K562 (cell line): ENCODE measurements around the gene TESMIN. TPM values are rescaled to one million over a fixed set of nuclear protein-coding genes. Genes with fewer than 3 reads are reported as not detected.

Source experiments
- ATAC-seq: fragments of 200-7000 bp; cut with Tn5 transposase; 3 replicates; pipeline ENCODE4 v1.9.1; 2020; ENCODE audit warnings: moderate library complexity
- BruUV-seq: library from RNA; stranded (reverse); fragments of 400-500 nt; replicated peaks from 2 replicates; lab custom pipeline; 2021; lab: Mats Ljungman, UMichigan
- CTCF ChIA-PET: fragments of 300-600 bp; formaldehyde crosslinking; extraction: SDS; loops from one replicate; lab custom pipeline; 2021; ENCODE audit warnings: low intra/inter-chr PET ratio; lab: Yijun Ruan, JAX
- POLR2A ChIA-PET: fragments of 300-600, 350-650 bp; sonication (Branson Sonifier 250); formaldehyde crosslinking; extraction: SDS; loops from one replicate; lab custom pipeline; 2021; ENCODE audit warnings: antibody characterized with exemption, inconsistent platforms; lab: Yijun Ruan, JAX
- DNase-seq, 4 experiments: peaks; one replicate each; pipeline versions ENCODE4 v3.0.0 to v3.0.0-alpha.2; 2011 to 2018; ENCODE audit warnings: low spot score in 3 of 4, mixed read lengths in 3 of 4; ENCODE audit errors: extremely low read depth in 1 of 4
- FAIRE-seq: peaks from 2 replicates; lab custom pipeline; 2011; peaks lifted over from hg19 to GRCh38; lab: Jason Lieb, UNC
- H2AFZ ChIP-seq: 2 replicates; pipeline ENCODE4 v1.6.0; 2011; ENCODE audit warnings: low read depth, low read length, control low read depth, inconsistent platforms
- H3K27ac ChIP-seq: fragments of 200-600 bp; 3 replicates; pipeline ENCODE4 v1.8.0; 2011; ENCODE audit warnings: low read depth, mild to moderate bottlenecking, control low read depth, inconsistent platforms, low read length, moderate library complexity, mixed read lengths; ENCODE audit errors: extremely low read depth
- H3K27me3 ChIP-seq, 2 experiments: fragments of 300-600 bp in 1 of 2; 2 replicates in 1 of 2; 3 replicates in 1 of 2; pipeline versions ENCODE4 v1.6.0 to v1.8.0; 2011; ENCODE audit warnings: inconsistent platforms in 2 of 2, low read length in 2 of 2, mild to moderate bottlenecking in 1 of 2, mixed read lengths in 1 of 2, moderate library complexity in 1 of 2; ENCODE audit not compliant: control insufficient read depth in 2 of 2, insufficient read depth in 2 of 2
- H3K36me3 ChIP-seq: fragments of 300-600 bp; 3 replicates; pipeline ENCODE4 v1.8.0; 2011; ENCODE audit warnings: mild to moderate bottlenecking, low read length, inconsistent platforms; ENCODE audit not compliant: control insufficient read depth, insufficient read depth
- H3K4me1 ChIP-seq, 2 experiments: fragments of 200-600 bp in 1 of 2; replicated peaks in 1 of 2; 2 replicates in 1 of 2; 3 replicates in 1 of 2; pipeline versions ENCODE4 v1.5.1 to v1.8.0; 2011; ENCODE audit warnings: inconsistent platforms in 2 of 2, low read length in 2 of 2, mild to moderate bottlenecking in 1 of 2, mixed read lengths in 1 of 2, moderate library complexity in 1 of 2; ENCODE audit not compliant: control insufficient read depth in 2 of 2, insufficient read depth in 2 of 2
- H3K4me2 ChIP-seq: 2 replicates; pipeline ENCODE4 v1.6.1; 2011; ENCODE audit warnings: low read length, control low read depth, inconsistent platforms, mixed read lengths; ENCODE audit not compliant: insufficient read depth
- H3K4me3 ChIP-seq: fragments of 200-600 bp; sonication (generic), shearing (Covaris generic); 2 replicates; pipeline ENCODE4 v1.5.1; 2016; ENCODE audit warnings: control low read depth, inconsistent platforms
- H3K79me2 ChIP-seq: fragments of 200-600 bp; 3 replicates; pipeline ENCODE4 v1.8.0; 2011; ENCODE audit warnings: low read length, inconsistent platforms; ENCODE audit not compliant: control insufficient read depth, insufficient read depth
- H3K9ac ChIP-seq, 2 experiments: 2 replicates each; pipeline versions ENCODE4 v1.6.0 to v1.6.1; 2011; ENCODE audit warnings: low read depth in 2 of 2, low read length in 2 of 2, control low read depth in 1 of 2, inconsistent platforms in 1 of 2, mild to moderate bottlenecking in 1 of 2, mixed read lengths in 1 of 2; ENCODE audit not compliant: insufficient read depth in 1 of 2
- H3K9me1 ChIP-seq: one replicate; pipeline ENCODE4 v1.6.0; 2011; ENCODE audit warnings: inconsistent platforms, mild to moderate bottlenecking, low read length, moderate library complexity; ENCODE audit not compliant: control insufficient read depth, insufficient read depth
- H3K9me3 ChIP-seq: replicated peaks from 2 replicates; pipeline ENCODE4 v1.5.1; 2011; ENCODE audit warnings: low read depth, low read length, inconsistent platforms; ENCODE audit not compliant: control insufficient read depth, insufficient read depth
- H4K20me1 ChIP-seq: replicated peaks from 2 replicates; pipeline ENCODE4 v1.6.1; 2011; ENCODE audit warnings: low read length, inconsistent platforms, mixed read lengths; ENCODE audit not compliant: control insufficient read depth, insufficient read depth
- ARHGAP35 ChIP-seq: fragments of 450-650 bp; IDR thresholded peaks from 2 replicates; pipeline ENCODE4 v1.6.1; 2018; ENCODE audit not compliant: partially characterized antibody
- BHLHE40 ChIP-seq: IDR thresholded peaks from 2 replicates; pipeline ENCODE4 v1.6.1; 2011; ENCODE audit warnings: low read length, improper control_type of control experiment
- E2F3 ChIP-seq: fragments of 250-450 bp; sonication (Bioruptor Pico); IDR thresholded peaks from 2 replicates; pipeline ENCODE4 v1.4.0; 2020; ENCODE audit warnings: mild to moderate bottlenecking
- FOXP1 ChIP-seq: sonication (generic); formaldehyde crosslinking; IDR thresholded peaks from 2 replicates; pipeline ENCODE4 v1.8.0; 2022; ENCODE audit warnings: mild to moderate bottlenecking, missing genetic modification reagents
- GABPB2 ChIP-seq: fragments of 250-450 bp; sonication (Bioruptor Pico); conservative IDR thresholded peaks from 2 replicates; pipeline ENCODE4 v1.5.1; 2021; ENCODE audit warnings: mild to moderate bottlenecking
- HDAC1 ChIP-seq, 2 experiments: fragments of 450-650 bp; IDR thresholded peaks; 2 replicates each; pipeline ENCODE4 v1.6.1; 2016 to 2017; ENCODE audit warnings: inconsistent platforms in 1 of 2, mild to moderate bottlenecking in 1 of 2, moderate library complexity in 1 of 2
- KLF13 ChIP-seq: fragments of 450-650 bp; IDR thresholded peaks from 2 replicates; pipeline ENCODE4 v1.6.1; 2016; ENCODE audit warnings: missing genetic modification characterization, low read depth, mild to moderate bottlenecking, missing compliant biosample characterization, moderate library complexity, borderline replicate concordance
- POLR2B ChIP-seq: fragments of 450-650 bp; IDR thresholded peaks from 2 replicates; pipeline ENCODE4 v1.6.1; 2018; ENCODE audit warnings: low read depth; ENCODE audit not compliant: partially characterized antibody
- RBM34 ChIP-seq: fragments of 200-400 bp; formaldehyde crosslinking; IDR thresholded peaks from 2 replicates; pipeline ENCODE4 v1.6.1; 2018; ENCODE audit warnings: low read length, borderline replicate concordance; ENCODE audit not compliant: insufficient read depth
- ZFP30 ChIP-seq: fragments of 250-450 bp; sonication (Bioruptor Pico); IDR thresholded peaks from 2 replicates; pipeline ENCODE4 v1.8.0; 2022; ENCODE audit warnings: moderate library complexity, mild to moderate bottlenecking, inconsistent platforms, borderline replicate concordance
- ZNF717 ChIP-seq: fragments of 250-450 bp; sonication (Bioruptor Pico); IDR thresholded peaks from 2 replicates; pipeline ENCODE4 v1.5.0; 2021
- WGBS: fragments of 100-300 bp; shearing (Covaris generic); methylation state at CpG from one replicate; pipeline ENCODE4 v1.1.6; 2016; ENCODE audit warnings: low coverage, mixed read lengths; ENCODE audit not compliant: insufficient coverage; ENCODE audit errors: missing lambda C conversion rate; 5-methylcytosine and 5-hydroxymethylcytosine counted together
- in situ Hi-C: fragments of 300-500 bp; cut with MboI; formaldehyde crosslinking; loops from 4 replicates; pipeline ENCODE4 v1.15.0; 2018; ENCODE audit warnings: inconsistent platforms, mixed read lengths
- intact Hi-C: fragments of 100-400 bp; cut with micrococcal nuclease; formaldehyde crosslinking; loops from 2 replicates; pipeline ENCODE4 v1.14.2; 2022
- polyA plus RNA-seq, 8 experiments: library from polyadenylated mRNA; depleted of rRNA in 4 of 8; stranded (reverse) in 5 of 8; unstranded in 3 of 8; fragments of >200 nt; fragmentation: Nextera tagmentation in 2 of 8; fragmentation: Illumina TruSeq in 1 of 8; extraction: Ambion mirVana in 2 of 8; extraction: Trizol in 1 of 8; gene quantifications; 2 replicates each; pipeline versions ENCODE4 v1.2.1 to v1.2.3, GENCODE V29; 2011 to 2014; ENCODE audit warnings: inconsistent platforms in 1 of 8, missing spikeins in 1 of 8
- total RNA-seq, 7 experiments: library from RNA; depleted of rRNA in 6 of 7; stranded (reverse); fragments of >200 nt in 6 of 7; fragmentation: Illumina TruSeq in 2 of 7; extraction: Trizol in 2 of 7; gene quantifications; 2 replicates each; pipeline versions ENCODE4 v1.2.1 to v1.2.3, GENCODE V29; 2011 to 2021; ENCODE audit warnings: low replicate concordance in 1 of 7
- TF ChIP-seq, protein P1 (sequence below): fragments of 450-650 bp; formaldehyde crosslinking; IDR thresholded peaks from 2 replicates; pipeline ENCODE4 v1.4.0; 2022; ENCODE audit warnings: missing genetic modification characterization
- TF ChIP-seq, protein P2 (sequence below): fragments of 450-650 bp; IDR thresholded peaks from 2 replicates; pipeline ENCODE4 v1.7.0; 2016; ENCODE audit warnings: borderline replicate concordance
- TF ChIP-seq, protein P3 (sequence below): fragments of 450-650 bp; formaldehyde crosslinking; IDR thresholded peaks from 2 replicates; pipeline ENCODE4 v1.4.0; 2022; ENCODE audit warnings: missing genetic modification characterization
- TF ChIP-seq, protein P4 (sequence below): fragments of 150-350 bp; conservative IDR thresholded peaks from 2 replicates; pipeline ENCODE4 v1.6.1; 2014; ENCODE audit warnings: low read length

TESMIN gene
- total and polyA plus RNA-seq, 9 of the 15 experiments (the other 6 are each of a cell fraction or from before 2014, with no cell fraction given), result 8.9 to 50.5 (median 15.0) TPM

DNA sequence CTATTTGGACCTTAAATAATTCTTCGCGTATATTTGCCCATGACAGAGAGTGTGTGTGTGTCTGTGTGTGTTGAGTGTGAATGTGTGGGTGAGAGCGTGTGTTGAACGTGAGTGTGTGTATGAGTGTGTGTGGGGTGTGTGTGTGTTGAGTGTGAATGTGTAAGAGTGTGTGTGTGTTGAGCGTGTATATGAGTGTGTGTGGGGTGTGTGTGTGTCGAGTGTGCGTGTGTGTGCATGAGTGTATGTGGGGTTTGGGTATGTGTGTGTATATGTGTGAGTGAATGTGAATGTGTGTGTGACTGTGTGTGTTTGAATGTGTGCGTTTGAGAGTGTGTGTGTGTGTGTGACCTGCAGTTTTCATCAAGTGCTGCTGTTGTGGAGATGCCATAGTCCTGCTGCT, 40.2 kb downstream of the TESMIN start:
- in situ Hi-C loops, result no loop called here
- BruUV-seq, result no TSS peak
- no peak overlapping the region for H3K9ac ChIP-seq
- WGBS, result 30% methylated on average over 8 of the region's 8 CpGs
- ChIA-PET POLR2A (interaction anchor here (0.5 kb wide), 1 partner anchor 111 kb away, joined by 3 read pairs; no protein-coding TSS in a partner anchor), CTCF (no interaction called here)
- no peak overlapping the region for H3K4me3 ChIP-seq
- peaks cover 21 to 80% of the 10 kb centered on the region in 2 experiments for H3K27me3 ChIP-seq
- FAIRE-seq (no peak), ATAC-seq (no peak), DNase-seq (no peak)
- no peaks in the 10 kb centered on the region for H3K9me1 ChIP-seq
- intact Hi-C loops, result no loop called here
- no peak overlapping the region for H3K27ac ChIP-seq
- H3K79me2 ChIP-seq, result no peaks in the 10 kb centered on the region
- H3K4me2 ChIP-seq, result no peak overlapping the region
- no peaks in the 10 kb centered on the region for H4K20me1 ChIP-seq
- H3K4me1 ChIP-seq, result peaks cover 0 to 9% of the 10 kb centered on the region in 2 experiments; a peak in 1 of 5 replicates
- H2AFZ ChIP-seq, result no peak overlapping the region
- no peak for TF ChIP-seq ZFP30 (CRISPR knock-in tag)
- TF ChIP-seq POLR2B, result peak; percentile 31
- TF ChIP-seq ARHGAP35, result peak; percentile 49
- no peak for TF ChIP-seq RBM34
- TF ChIP-seq, protein P1, sequence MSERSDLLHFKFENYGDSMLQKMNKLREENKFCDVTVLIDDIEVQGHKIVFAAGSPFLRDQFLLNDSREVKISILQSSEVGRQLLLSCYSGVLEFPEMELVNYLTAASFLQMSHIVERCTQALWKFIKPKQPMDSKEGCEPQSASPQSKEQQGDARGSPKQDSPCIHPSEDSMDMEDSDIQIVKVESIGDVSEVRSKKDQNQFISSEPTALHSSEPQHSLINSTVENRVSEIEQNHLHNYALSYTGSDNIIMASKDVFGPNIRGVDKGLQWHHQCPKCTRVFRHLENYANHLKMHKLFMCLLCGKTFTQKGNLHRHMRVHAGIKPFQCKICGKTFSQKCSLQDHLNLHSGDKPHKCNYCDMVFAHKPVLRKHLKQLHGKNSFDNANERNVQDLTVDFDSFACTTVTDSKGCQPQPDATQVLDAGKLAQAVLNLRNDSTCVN, result peak; percentile 90; the same call in 1 of the 2 replicates
- TF ChIP-seq FOXP1 (CRISPR knock-in tag), result no peak
- no peak for TF ChIP-seq KLF13 (tag)
- no peak for TF ChIP-seq E2F3 (CRISPR knock-in tag)
- TF ChIP-seq, protein P2, sequence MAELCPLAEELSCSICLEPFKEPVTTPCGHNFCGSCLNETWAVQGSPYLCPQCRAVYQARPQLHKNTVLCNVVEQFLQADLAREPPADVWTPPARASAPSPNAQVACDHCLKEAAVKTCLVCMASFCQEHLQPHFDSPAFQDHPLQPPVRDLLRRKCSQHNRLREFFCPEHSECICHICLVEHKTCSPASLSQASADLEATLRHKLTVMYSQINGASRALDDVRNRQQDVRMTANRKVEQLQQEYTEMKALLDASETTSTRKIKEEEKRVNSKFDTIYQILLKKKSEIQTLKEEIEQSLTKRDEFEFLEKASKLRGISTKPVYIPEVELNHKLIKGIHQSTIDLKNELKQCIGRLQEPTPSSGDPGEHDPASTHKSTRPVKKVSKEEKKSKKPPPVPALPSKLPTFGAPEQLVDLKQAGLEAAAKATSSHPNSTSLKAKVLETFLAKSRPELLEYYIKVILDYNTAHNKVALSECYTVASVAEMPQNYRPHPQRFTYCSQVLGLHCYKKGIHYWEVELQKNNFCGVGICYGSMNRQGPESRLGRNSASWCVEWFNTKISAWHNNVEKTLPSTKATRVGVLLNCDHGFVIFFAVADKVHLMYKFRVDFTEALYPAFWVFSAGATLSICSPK, result no peak
- TF ChIP-seq, protein P3, sequence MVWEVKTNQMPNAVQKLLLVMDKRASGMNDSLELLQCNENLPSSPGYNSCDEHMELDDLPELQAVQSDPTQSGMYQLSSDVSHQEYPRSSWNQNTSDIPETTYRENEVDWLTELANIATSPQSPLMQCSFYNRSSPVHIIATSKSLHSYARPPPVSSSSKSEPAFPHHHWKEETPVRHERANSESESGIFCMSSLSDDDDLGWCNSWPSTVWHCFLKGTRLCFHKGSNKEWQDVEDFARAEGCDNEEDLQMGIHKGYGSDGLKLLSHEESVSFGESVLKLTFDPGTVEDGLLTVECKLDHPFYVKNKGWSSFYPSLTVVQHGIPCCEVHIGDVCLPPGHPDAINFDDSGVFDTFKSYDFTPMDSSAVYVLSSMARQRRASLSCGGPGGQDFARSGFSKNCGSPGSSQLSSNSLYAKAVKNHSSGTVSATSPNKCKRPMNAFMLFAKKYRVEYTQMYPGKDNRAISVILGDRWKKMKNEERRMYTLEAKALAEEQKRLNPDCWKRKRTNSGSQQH (CRISPR knock-in tag), result peak; percentile 76; the same call in 1 of the 2 replicates
- 0 out of 4 replicates have a peak, but pooled peaks of 1 of the 2 experiments have one; percentile 27 for TF ChIP-seq HDAC1 (IDR thresholded peaks at IDR 0.05)
- TF ChIP-seq GABPB2 (CRISPR knock-in tag), result no peak
- no peak for TF ChIP-seq BHLHE40
- TF ChIP-seq ZNF717 (CRISPR knock-in tag), result no peak
- TF ChIP-seq, protein P4, sequence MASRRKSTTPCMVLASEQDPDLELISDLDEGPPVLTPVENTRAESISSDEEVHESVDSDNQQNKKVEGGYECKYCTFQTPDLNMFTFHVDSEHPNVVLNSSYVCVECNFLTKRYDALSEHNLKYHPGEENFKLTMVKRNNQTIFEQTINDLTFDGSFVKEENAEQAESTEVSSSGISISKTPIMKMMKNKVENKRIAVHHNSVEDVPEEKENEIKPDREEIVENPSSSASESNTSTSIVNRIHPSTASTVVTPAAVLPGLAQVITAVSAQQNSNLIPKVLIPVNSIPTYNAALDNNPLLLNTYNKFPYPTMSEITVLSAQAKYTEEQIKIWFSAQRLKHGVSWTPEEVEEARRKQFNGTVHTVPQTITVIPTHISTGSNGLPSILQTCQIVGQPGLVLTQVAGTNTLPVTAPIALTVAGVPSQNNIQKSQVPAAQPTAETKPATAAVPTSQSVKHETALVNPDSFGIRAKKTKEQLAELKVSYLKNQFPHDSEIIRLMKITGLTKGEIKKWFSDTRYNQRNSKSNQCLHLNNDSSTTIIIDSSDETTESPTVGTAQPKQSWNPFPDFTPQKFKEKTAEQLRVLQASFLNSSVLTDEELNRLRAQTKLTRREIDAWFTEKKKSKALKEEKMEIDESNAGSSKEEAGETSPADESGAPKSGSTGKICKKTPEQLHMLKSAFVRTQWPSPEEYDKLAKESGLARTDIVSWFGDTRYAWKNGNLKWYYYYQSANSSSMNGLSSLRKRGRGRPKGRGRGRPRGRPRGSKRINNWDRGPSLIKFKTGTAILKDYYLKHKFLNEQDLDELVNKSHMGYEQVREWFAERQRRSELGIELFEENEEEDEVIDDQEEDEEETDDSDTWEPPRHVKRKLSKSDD, result no peak
- no peaks in the 10 kb centered on the region for H3K36me3 ChIP-seq
- H3K9me3 ChIP-seq, result no peaks in the 10 kb centered on the region
